ENCODE data around the gene ANXA5.
"Not testable (repeated sequence)": the region's sequence is repeated elsewhere in the genome, so short reads cannot be mapped to it uniquely, and the experiment has no call there.

Gene ANXA5

GRCh38 chr4:121676345-121677075 is 20.3 kb downstream of the ANXA5 start:
- no peak for DNase-seq

GRCh38 chr4:121675715-121676114 is 21.1 kb downstream of the ANXA5 start:
- DNase-seq, result no peak

- DNase-seq, result no peak
Measured at GRCh38 chr4:121674696-121675095, 22.1 kb downstream of the ANXA5 start.

- DNase-seq, result no peak
Measured at GRCh38 chr4:121674191-121674590, 22.6 kb downstream of the ANXA5 start.

DNA sequence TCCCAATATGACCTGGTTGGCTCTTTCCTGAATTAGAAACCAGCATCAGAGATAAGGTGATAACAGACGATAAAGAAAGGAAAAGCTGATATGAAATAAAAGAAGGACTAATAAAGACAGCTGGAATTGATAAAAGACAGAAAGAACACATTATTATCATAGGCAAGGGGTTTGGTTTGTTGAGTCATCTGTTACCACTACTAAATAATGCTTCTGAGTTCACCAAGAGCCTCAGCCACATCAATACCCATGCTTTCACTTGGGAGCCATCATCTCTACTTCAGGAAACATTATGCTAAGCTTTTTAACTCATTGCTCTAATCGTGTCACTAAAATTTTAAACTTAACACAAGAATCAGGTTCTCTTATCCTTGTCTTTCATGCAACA is 27.6 kb downstream of the ANXA5 start:
- no peak for DNase-seq

- DNase-seq, result no peak
Measured at GRCh38 chr4:121668368-121669162, 28.2 kb downstream of the ANXA5 start.

DNA sequence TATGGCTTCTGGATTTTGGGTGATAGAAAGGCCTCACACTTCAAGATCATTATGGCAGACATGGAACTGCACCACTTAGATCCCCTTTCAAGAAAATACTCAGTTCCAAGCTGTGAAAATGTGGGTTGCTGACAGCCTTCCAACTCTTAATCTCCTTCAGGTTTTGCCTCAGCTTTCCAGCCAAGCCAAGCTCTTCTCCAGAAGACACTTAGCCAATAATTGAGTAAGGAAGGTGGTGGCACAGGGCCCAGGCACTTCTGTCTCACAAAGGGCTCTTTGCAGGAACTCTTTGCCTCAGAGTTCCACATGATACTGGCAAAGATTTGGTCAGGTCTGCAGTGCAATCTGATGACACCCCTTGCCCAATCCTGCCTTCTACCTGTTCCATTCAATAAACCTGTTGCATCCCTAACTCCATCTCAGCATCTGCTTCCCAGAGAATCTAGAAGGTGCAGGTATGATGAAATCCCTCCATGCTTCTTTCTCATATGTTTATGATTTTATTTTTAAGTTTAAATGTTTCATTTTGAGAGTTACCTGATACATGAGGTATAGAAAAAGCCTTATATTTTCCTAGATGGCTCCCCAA is 30.6 kb downstream of the ANXA5 start:
- DNase-seq, result no peak

DNA sequence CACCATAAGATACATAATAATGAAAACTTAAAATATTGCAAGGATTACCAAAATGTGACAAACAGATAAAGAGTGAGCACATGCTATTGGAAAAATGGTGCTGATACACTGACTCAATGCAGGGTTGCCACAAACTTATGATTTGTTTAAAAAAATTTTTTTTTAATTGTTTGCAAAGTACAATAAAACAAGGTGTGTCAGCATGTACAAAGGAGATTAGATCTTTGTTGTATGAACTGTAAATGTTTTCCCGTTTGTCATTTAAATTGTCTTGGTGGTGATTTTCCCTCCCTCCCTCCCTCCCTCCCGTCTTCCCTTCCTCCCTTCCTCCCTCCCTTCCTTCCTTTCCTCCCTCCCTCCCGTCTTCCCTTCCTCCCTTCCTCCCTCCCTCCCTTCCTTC is 31.4 kb downstream of the ANXA5 start:
- DNase-seq, result no peak

DNA sequence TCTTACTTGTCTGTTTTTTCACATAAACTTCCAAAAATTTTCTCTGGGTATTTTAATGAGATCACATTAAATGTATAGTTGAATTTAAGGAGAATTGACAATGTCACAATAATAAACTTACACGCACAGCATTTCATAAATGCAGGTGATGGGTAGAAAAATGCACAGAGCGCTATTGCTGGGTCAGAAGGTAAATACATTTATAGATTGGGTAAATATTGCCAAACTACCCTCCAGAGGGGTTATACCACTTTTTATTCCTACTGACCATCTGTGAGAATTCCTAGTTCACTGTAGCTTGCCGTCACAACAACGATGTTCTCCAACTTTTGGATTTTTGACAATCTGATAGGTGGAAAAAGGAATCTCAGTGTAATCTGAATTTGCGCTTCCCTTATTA is 34.6 kb downstream of the ANXA5 start:
- DNase-seq, result no peak

DNA sequence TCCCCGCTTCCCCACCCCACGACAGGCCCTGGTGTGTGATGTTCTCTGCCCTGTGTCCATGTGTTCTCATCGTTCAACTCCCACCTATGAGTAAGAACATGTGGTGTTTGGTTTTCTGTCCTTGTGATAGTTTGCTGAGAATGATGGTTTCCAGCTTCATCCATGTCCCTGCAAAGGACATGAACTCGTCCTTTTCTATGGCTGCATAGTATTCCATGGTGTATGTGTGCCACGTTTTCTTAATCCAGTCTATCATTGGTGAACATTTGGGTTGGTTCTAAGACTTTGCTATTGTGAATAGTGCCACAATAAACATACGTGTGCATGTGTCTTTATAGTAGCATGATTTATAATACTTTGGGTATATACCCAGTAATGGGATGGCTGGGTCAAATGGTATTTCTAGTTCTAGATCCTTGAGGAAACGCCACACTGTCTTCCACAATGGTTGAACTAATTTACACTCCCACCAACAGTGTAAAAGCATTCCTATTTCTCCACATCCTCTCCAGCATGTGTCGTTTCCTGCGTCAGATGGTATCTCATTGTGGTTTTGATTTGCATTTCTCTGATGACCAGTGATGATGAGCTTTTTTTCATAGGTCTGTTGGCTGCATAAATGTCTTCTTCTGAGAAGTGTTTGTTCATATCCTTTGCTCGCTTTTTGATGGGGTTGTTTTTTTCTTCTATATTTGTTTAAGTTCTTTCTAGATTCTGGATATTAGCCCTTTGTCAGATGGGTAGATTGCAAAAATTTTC is 36.4 kb downstream of the ANXA5 start:
- DNase-seq, result not testable (repeated sequence)

- DNase-seq, result no peak
Measured at GRCh38 chr4:121658125-121658524, 38.7 kb downstream of the ANXA5 start.

GRCh38 chr4:121656269-121656641 is 40.5 kb downstream of the ANXA5 start:
- peak; percentile 60 for DNase-seq

DNA sequence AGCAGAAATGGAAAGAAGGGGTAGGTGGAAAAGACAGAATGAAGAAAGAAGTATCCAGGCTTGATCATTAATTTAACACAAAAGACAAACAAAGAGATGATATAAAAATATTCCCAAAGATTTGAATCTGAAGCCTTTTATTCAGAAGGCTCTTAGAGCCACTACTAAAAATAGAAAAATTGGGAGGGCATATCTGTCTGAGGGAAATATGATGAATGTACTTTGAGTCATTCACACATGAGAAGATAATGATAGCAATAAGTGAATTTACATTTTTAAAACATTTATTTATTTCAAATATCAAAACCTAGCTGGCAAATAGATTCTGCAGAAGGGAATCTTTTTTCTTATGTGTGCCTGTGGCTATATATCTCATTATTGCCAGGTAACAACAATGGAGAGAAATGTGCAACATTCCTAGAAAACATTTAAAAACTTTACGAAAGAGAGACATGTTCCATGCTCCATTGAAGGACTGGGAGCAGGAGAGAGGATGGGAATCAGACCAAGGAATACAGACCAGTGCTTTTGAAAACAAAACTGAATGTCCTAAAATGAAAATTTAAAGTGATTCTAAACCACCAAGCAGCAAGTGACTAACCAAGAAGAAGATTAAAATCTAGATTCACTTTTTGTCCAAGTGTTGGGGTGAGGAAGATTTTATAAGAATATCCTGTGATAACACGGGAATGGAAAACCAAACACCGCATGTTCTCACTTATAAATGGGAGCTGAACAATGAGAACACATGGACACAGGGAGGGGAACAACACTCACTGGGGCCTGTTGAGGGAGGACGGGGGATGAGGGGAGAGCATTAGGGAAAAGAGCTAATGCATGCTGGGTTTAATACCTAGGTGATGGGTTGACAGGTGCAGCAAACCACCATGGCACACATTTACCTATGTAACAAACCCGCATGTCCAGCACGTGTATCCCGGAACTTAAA is 41.2 kb downstream of the ANXA5 start:
- no peak for DNase-seq

DNA sequence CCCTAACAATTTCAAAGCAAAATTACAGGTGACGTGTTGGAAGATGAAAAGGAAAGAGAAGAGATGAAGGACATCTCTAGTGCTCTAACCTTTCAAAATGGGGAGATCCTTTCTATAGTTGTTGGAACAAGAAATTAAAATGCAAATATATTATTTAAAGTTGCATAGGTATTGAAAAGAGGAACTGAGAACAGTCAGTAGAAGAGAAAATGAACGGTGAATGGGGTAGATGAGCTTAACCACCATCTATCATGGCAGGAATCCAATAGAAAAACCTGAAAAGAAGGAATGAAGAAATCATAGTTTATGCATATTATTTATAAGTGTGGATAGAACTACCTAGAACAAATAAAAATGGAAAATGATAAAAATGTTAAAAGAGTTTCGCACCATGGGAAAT is 42.0 kb downstream of the ANXA5 start:
- DNase-seq, result no peak

DNA sequence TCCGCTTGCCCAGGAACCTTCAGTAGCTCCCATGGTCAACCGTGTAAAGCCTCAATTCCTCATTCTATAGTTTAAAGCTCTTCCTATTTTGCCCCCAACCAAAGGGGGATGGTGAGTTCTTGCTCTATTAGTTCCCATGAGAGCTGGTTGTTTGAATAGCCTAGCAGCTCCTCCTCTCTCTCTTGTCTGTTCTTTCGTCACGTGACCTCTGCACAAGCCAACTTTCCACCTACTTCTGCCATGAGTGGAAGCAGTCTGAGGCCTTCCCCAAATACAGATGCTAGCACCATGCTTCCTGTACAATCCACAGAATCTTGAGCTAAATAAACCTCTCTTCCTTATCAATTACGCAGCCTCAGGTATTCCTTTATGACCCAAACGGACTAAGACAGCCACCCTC is 42.8 kb downstream of the ANXA5 start:
- DNase-seq, result no peak

DNA sequence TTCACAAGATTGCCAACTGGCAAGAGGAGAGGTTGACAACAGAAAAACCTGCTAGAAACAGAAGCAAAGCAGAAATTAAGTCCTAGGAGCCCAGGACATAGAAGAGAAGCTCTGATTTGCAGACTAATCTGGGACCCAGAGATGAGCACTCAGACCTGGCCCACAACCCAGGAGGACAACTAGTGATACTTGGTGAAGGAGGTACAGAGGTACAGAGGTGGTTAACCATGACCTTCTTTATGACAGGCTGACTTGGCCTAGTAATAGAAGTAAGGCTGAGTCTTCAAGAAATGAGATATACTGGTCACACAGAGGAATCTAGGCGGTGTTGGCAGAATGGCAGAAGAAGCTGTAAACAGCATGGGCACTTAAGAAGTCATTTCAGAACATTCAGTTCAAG is 43.6 kb downstream of the ANXA5 start:
- DNase-seq, result no peak

DNA sequence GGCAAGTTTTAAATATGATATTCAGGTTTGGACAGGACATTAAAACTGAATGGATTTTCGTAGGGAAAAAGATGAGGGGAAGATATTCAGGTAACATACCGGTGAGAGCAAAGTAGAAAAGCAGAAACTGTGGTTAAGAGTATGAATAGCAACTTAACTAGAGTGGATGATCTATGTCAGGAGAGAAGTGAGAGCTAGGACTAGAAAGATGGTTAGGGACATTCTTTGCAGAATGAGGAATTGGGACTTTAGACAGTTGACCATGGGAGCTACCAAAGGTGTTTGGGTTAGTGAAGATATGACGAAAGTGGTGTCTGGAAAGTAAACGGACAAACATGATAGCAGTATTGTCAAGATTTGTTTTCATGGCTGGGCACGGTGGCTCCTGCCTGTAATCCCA is 45.2 kb downstream of the ANXA5 start:
- DNase-seq, result no peak

- DNase-seq, result no peak
Measured at GRCh38 chr4:121650741-121651140, 46.0 kb downstream of the ANXA5 start.

GRCh38 chr4:121648516-121648915 is 48.3 kb downstream of the ANXA5 start:
- no peak for DNase-seq

DNA sequence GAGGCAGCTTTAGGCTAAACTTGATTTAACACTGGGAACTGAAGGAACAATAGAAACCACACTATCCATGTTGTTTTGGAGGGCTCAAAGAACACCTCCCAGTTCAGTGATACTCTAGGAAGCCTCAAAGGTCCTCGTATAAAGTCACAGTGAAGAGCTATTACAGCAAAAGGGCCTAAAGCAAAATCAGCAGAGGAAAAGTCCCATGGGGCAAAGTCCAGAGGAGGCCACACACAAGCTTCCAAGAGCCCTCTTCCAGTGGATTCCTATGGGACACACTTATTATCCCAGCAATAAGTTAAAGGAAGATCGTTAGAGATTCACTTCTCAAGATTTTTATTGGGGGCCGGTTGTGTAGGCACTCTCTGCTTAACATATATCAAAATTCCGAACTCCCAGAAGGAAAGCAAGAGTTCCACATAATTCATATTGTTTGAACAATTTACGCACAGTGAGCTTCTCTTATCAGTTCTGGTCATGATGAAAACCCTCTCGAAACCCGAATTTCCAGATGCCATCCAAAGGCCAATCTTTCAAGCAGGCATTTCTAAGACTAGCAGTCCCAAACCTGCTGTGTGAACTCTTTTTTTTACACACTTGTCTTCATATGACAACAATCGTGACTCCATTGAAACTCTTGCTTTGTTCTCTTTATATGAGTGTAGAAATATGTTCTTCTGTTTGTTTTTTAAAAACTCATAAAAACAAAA is 53.7 kb downstream of the ANXA5 start:
- DNase-seq, result no peak

GRCh38 chr4:121642292-121642691 is 54.5 kb downstream of the ANXA5 start:
- DNase-seq, result no peak

DNA sequence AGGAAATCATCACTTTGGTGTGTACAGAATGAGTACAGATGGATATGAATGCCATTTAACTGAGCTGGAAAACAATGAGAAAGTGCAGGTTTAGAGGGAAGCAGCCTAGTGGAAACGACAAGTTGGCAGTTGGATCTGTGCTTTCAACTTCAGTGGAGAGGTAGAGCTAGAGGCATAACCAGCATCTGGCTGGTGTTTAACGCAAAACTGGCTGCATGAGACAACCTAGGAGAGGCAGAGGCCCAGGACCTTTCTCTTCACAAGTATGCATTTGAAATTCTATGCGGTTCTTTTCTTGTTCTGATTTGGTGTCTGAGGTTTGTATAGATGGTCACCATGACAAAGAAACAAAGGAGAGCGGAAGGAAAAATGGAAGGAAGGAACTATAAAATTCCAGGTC is 63.1 kb downstream of the ANXA5 start:
- no peak for DNase-seq

Measured in right forelimb (tissue), 1 donor.